H1 (cell line): ENCODE results near the gene CRTAP. TPM values are rescaled to one million over a fixed set of nuclear protein-coding genes. Genes with fewer than 3 reads are reported as not detected.

Experiments
- CTCF ChIA-PET: fragments of 300-600 bp; sonication (Branson Sonifier 250); formaldehyde crosslinking; loops from one replicate; lab custom pipeline; 2021; ENCODE audit not compliant: partially characterized antibody; lab: Charles Lee
- POLR2A ChIA-PET: fragments of 300-600 bp; sonication (Branson Sonifier 250); formaldehyde crosslinking; loops from one replicate; lab custom pipeline; 2021; ENCODE audit warnings: inconsistent platforms; ENCODE audit not compliant: partially characterized antibody; lab: Charles Lee
- DNase-seq, 2 experiments: peaks; one replicate each; pipeline versions ENCODE4 v3.0.0 to v3.0.0-alpha.2; 2010 to 2022; ENCODE audit warnings: low spot score in 2 of 2, low read depth in 1 of 2, mixed read lengths in 1 of 2
- FAIRE-seq: peaks from 2 replicates; lab custom pipeline; 2011; peaks lifted over from hg19 to GRCh38; lab: Jason Lieb, UNC
- H2AFZ ChIP-seq: 2 replicates; pipeline ENCODE4 v1.8.1; 2012; ENCODE audit warnings: low read length, inconsistent platforms
- H2AK5ac ChIP-seq: 2 replicates; pipeline ENCODE4 v1.6.1; 2013; ENCODE audit warnings: low read depth, low read length
- H2BK120ac ChIP-seq: replicated peaks from 2 replicates; pipeline ENCODE3; 2013; ENCODE audit warnings: low read depth, low read length, inconsistent platforms
- H2BK12ac ChIP-seq: 2 replicates; pipeline ENCODE4 v1.6.1; 2013; ENCODE audit warnings: low read depth, low read length
- H2BK15ac ChIP-seq: 2 replicates; pipeline ENCODE4 v1.6.1; 2013; ENCODE audit warnings: low read length
- H2BK20ac ChIP-seq: 2 replicates; pipeline ENCODE4 v1.6.1; 2013; ENCODE audit warnings: low read length
- H2BK5ac ChIP-seq: 2 replicates; pipeline ENCODE4 v1.6.1; 2013; ENCODE audit warnings: low read depth, low read length
- H3K14ac ChIP-seq: 2 replicates; pipeline ENCODE4 v1.6.1; 2013; ENCODE audit warnings: inconsistent platforms; ENCODE audit not compliant: insufficient read length
- H3K18ac ChIP-seq: 2 replicates; pipeline ENCODE4 v1.6.1; 2013; ENCODE audit warnings: low read length; ENCODE audit errors: extremely low read depth
- H3K23ac ChIP-seq: 2 replicates; pipeline ENCODE4 v1.6.1; 2013; ENCODE audit warnings: inconsistent platforms; ENCODE audit not compliant: insufficient read length
- H3K23me2 ChIP-seq: 2 replicates; pipeline ENCODE4 v1.6.1; 2013; ENCODE audit warnings: low read depth, low read length
- H3K27ac ChIP-seq: 2 replicates; pipeline ENCODE4 v1.6.1; 2011; ENCODE audit warnings: low read depth, low read length, inconsistent platforms
- H3K27me3 ChIP-seq, 4 experiments: replicated peaks in 1 of 4; 1 replicate in 1 of 4; 2 replicates in 3 of 4; pipeline versions ENCODE4 v1.6.1 to v1.8.1; 2011 to 2013; ENCODE audit warnings: low read length in 3 of 4, mild to moderate bottlenecking in 3 of 4, inconsistent platforms in 2 of 4, mixed read lengths in 2 of 4, moderate library complexity in 1 of 4; ENCODE audit not compliant: control insufficient read depth in 3 of 4, insufficient read depth in 3 of 4; ENCODE audit errors: extremely low read depth in 1 of 4
- H3K36me3 ChIP-seq, 4 experiments: 2 replicates each; pipeline versions ENCODE4 v1.6.1 to v1.8.1; 2011 to 2013; ENCODE audit warnings: mild to moderate bottlenecking in 4 of 4, low read length in 3 of 4, moderate library complexity in 2 of 4, control low read depth in 1 of 4, inconsistent platforms in 1 of 4; ENCODE audit not compliant: insufficient read depth in 4 of 4, control insufficient read depth in 2 of 4
- H3K4ac ChIP-seq: replicated peaks from 2 replicates; pipeline ENCODE3; 2013; ENCODE audit warnings: low read length, low read depth, mixed read lengths, inconsistent platforms; ENCODE audit not compliant: insufficient read length
- H3K4me1 ChIP-seq, 4 experiments: replicated peaks in 1 of 4; 1 replicate in 1 of 4; 2 replicates in 3 of 4; pipeline versions ENCODE4 v1.6.1 to v1.8.1; 2011 to 2013; ENCODE audit warnings: low read length in 3 of 4, inconsistent platforms in 2 of 4, mixed read lengths in 1 of 4; ENCODE audit not compliant: insufficient read depth in 4 of 4, control insufficient read depth in 3 of 4
- H3K4me2 ChIP-seq, 2 experiments: 2 replicates each; pipeline versions ENCODE4 v1.6.1 to v1.8.1; 2011 to 2013; ENCODE audit warnings: low read depth in 2 of 2, low read length in 2 of 2, control low read depth in 1 of 2, inconsistent platforms in 1 of 2, mild to moderate bottlenecking in 1 of 2; ENCODE audit not compliant: insufficient read depth in 1 of 2
- H3K4me3 ChIP-seq, 4 experiments: fragments of 200-600, 300-600 bp in 1 of 4; sonication (generic), shearing (Covaris generic), sonication (Bioruptor Twin) in 1 of 4; 2 replicates each; pipeline versions ENCODE4 v1.5.1 to v1.8.1; 2011 to 2016; ENCODE audit warnings: low read length in 4 of 4, low read depth in 3 of 4, control low read depth in 2 of 4, inconsistent platforms in 2 of 4, mild to moderate bottlenecking in 2 of 4, mixed read lengths in 1 of 4, moderate library complexity in 1 of 4; ENCODE audit not compliant: insufficient read depth in 2 of 4; ENCODE audit errors: extremely low read depth in 1 of 4
- H3K56ac ChIP-seq: replicated peaks from 2 replicates; pipeline ENCODE3; 2013; ENCODE audit warnings: low read depth, mild to moderate bottlenecking, mixed read lengths, low read length, inconsistent platforms; ENCODE audit not compliant: insufficient read length
- H3K79me1 ChIP-seq: 2 replicates; pipeline ENCODE4 v1.6.1; 2013; ENCODE audit warnings: low read depth, low read length, control low read depth
- H3K79me2 ChIP-seq, 2 experiments: 2 replicates each; pipeline versions ENCODE4 v1.6.1 to v1.8.1; 2012 to 2013; ENCODE audit warnings: low read length in 2 of 2, mild to moderate bottlenecking in 2 of 2, inconsistent platforms in 1 of 2; ENCODE audit not compliant: insufficient read depth in 2 of 2, control insufficient read depth in 1 of 2
- H3K9ac ChIP-seq, 4 experiments: replicated peaks in 1 of 4; 1 replicate in 1 of 4; 2 replicates in 3 of 4; pipeline versions ENCODE4 v1.6.1 to v1.8.1; 2011 to 2013; ENCODE audit warnings: low read depth in 3 of 4, low read length in 3 of 4, control low read depth in 2 of 4, mild to moderate bottlenecking in 2 of 4, moderate library complexity in 2 of 4, inconsistent platforms in 1 of 4; ENCODE audit errors: extremely low read depth in 1 of 4
- H3K9me3 ChIP-seq, 2 experiments: 2 replicates each; pipeline versions ENCODE4 v1.6.1 to v1.8.1; 2012 to 2013; ENCODE audit warnings: mild to moderate bottlenecking in 2 of 2, moderate library complexity in 2 of 2, control low read depth in 1 of 2, inconsistent platforms in 1 of 2, low read depth in 1 of 2, low read length in 1 of 2, mixed read lengths in 1 of 2; ENCODE audit not compliant: insufficient read depth in 2 of 2
- H4K20me1 ChIP-seq, 2 experiments: replicated peaks in 1 of 2; 2 replicates each; pipeline versions ENCODE3 to v1.8.1; 2011 to 2013; ENCODE audit warnings: inconsistent platforms in 2 of 2, low read length in 2 of 2, mild to moderate bottlenecking in 1 of 2; ENCODE audit not compliant: insufficient read depth in 2 of 2, control insufficient read depth in 1 of 2
- H4K5ac ChIP-seq: 2 replicates; pipeline ENCODE4 v1.6.1; 2013; ENCODE audit warnings: low read length, low read depth, mixed read lengths, inconsistent platforms; ENCODE audit not compliant: insufficient read length
- H4K8ac ChIP-seq: 2 replicates; pipeline ENCODE4 v1.8.0; 2013; ENCODE audit warnings: mild to moderate bottlenecking, moderate library complexity, low read length, inconsistent platforms; ENCODE audit not compliant: insufficient read depth; ENCODE audit errors: extremely low read depth
- H4K91ac ChIP-seq: replicated peaks from 2 replicates; pipeline ENCODE3; 2013; ENCODE audit warnings: low read length, mixed read lengths, inconsistent platforms; ENCODE audit not compliant: insufficient read length
- JUN ChIP-seq: IDR thresholded peaks from 2 replicates; pipeline ENCODE4 v1.6.1; 2011; ENCODE audit warnings: low read depth, mild to moderate bottlenecking, improper control_type of control experiment, low read length
- MAFK ChIP-seq: IDR thresholded peaks from 2 replicates; pipeline ENCODE4 v1.6.1; 2012; ENCODE audit warnings: low read depth, mild to moderate bottlenecking, improper control_type of control experiment, low read length
- SIX5 ChIP-seq: IDR thresholded peaks from 2 replicates; pipeline ENCODE4 v1.6.1; 2011; ENCODE audit warnings: mild to moderate bottlenecking, low read depth, low read length
- SUZ12 ChIP-seq: fragments of 200-600 bp; sonication (generic); IDR thresholded peaks from 2 replicates; pipeline ENCODE4 v1.6.1; 2012; ENCODE audit warnings: mild to moderate bottlenecking, inconsistent platforms, low read length, moderate library complexity, mixed read lengths
- TCF12 ChIP-seq: IDR thresholded peaks from 2 replicates; pipeline ENCODE4 v1.6.1; 2011; ENCODE audit warnings: low read depth, mild to moderate bottlenecking, low read length
- WGBS, 2 experiments: shearing (Covaris generic) in 1 of 2; methylation state at CpG; one replicate each; pipeline versions ENCODE4 v1.1.6 to v1.1.7; 2013 to 2015; ENCODE audit warnings: low lambda C conversion rate in 2 of 2, mixed read lengths in 2 of 2, inconsistent platforms in 1 of 2, low coverage in 1 of 2, missing lambda C conversion rate in 1 of 2; ENCODE audit not compliant: insufficient replicate concordance in 2 of 2, insufficient coverage in 1 of 2, insufficient read length in 1 of 2; ENCODE audit errors: extremely low coverage in 1 of 2, missing lambda C conversion rate in 1 of 2; 5-methylcytosine and 5-hydroxymethylcytosine counted together
- polyA plus RNA-seq, 7 experiments: library from polyadenylated mRNA; depleted of rRNA in 3 of 7; stranded (reverse) in 5 of 7; unstranded in 2 of 7; fragments of >200 nt in 5 of 7; fragments of 200-250 nt in 2 of 7; gene quantifications; 1 replicate in 5 of 7; 2 replicates in 1 of 7; 4 replicates in 1 of 7; pipeline versions ENCODE4 v1.2.1 to v1.2.3, GENCODE V29; 2011 to 2013; ENCODE audit warnings: missing spikeins in 2 of 7, mixed read lengths in 2 of 7
- total RNA-seq: library from RNA; stranded (reverse); fragmentation: NEBNext Ultra II Directional; extraction: Animal tissue kit (Norgen Biotek cat#: 25700); gene quantifications from 2 replicates; pipeline ENCODE4 v1.2.1, GENCODE V29; 2021
- TF ChIP-seq, protein P1 (sequence below): IDR thresholded peaks from 2 replicates; pipeline ENCODE4 v1.6.1; 2012; ENCODE audit warnings: low read length, inconsistent platforms

Gene CRTAP
- total and polyA plus RNA-seq, 2 of the 8 experiments (the other 6 are each of a cell fraction or from before 2014, with no cell fraction given), result 159 to 188 TPM

DNA sequence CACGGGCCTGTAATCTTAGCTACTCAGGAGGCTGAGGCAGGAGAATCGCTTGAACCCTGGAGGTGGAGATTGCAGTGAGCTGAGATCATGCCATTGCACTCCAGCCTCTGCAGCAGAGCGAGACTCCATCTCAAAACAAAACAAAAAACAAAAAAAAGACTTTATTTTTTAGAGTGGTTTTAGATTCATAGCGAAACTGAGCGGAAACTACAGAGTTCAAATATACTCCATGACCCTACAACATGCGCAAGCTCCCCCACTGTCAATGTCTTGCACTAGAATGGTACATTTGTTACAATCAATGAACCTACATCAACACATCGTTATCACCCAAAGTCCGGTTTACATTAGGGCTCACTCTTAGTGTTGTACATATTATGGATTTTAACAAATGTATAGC, 2.2 kb upstream of the CRTAP start:
- CTCF ChIA-PET, result interaction anchor here (0.5 to 1.9 kb wide), 4 partner anchors 11 to 201 kb away, joined by 3 to 7 read pairs (median 5); no protein-coding TSS in a partner anchor
- Histone ChIP-seq H3K18ac (no peak overlapping the region), H2BK120ac (no peak overlapping the region), H3K4me3 (no peak overlapping the region), H3K4ac (no peak overlapping the region), H4K8ac (no peak overlapping the region), H3K27ac (no peak overlapping the region), H3K4me1 (peaks cover 0 to 5% (median 3%) of the 10 kb centered on the region in 4 experiments; a peak in 5 of 7 replicates), H3K4me2 (no peak overlapping the region), H3K79me1 (no peaks in the 10 kb centered on the region; the same call in 1 of the 2 replicates), H2BK12ac (no peak overlapping the region), H4K20me1 (peaks cover 0 to 2% of the 10 kb centered on the region in 2 experiments), H4K5ac (no peak overlapping the region), H2AFZ (no peak overlapping the region), H3K14ac (no peak overlapping the region), H3K79me2 (no peaks in the 10 kb centered on the region; a peak in 1 of 4 replicates), H3K9ac (no peak overlapping the region), H3K23ac (no peak overlapping the region), H2AK5ac (no peak overlapping the region), H3K27me3 (no peaks in the 10 kb centered on the region), H2BK5ac (no peak overlapping the region), H2BK15ac (no peak overlapping the region), H4K91ac (no peak overlapping the region), H3K9me3 (peaks cover 0 to 3% of the 10 kb centered on the region in 2 experiments; a peak in 1 of 4 replicates), H3K36me3 (no peaks in the 10 kb centered on the region), H2BK20ac (no peak overlapping the region), H3K23me2 (peaks cover 10% of the 10 kb centered on the region), H3K56ac (no peak overlapping the region)
- FAIRE-seq (no peak), DNase-seq (no peak)
- TF ChIP-seq SUZ12 (no peak), JUN (no peak), TCF12 (no peak), MAFK (no peak), SIX5 (no peak)
- TF ChIP-seq, protein P1, sequence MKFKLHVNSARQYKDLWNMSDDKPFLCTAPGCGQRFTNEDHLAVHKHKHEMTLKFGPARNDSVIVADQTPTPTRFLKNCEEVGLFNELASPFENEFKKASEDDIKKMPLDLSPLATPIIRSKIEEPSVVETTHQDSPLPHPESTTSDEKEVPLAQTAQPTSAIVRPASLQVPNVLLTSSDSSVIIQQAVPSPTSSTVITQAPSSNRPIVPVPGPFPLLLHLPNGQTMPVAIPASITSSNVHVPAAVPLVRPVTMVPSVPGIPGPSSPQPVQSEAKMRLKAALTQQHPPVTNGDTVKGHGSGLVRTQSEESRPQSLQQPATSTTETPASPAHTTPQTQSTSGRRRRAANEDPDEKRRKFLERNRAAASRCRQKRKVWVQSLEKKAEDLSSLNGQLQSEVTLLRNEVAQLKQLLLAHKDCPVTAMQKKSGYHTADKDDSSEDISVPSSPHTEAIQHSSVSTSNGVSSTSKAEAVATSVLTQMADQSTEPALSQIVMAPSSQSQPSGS, result no peak
- WGBS, 2 experiments, result 91% methylated on average over 8 of the region's 8 CpGs; no CpG with 5 or more reads in 1 of the 2 experiments
- POLR2A ChIA-PET, result no interaction called here
